NCI-H2081 (cell line): ENCODE data around the gene ABCC2.
"Not testable (repeated sequence)": the region's sequence is repeated elsewhere in the genome, so short reads cannot be mapped to it uniquely, and the experiment has no call there.

Source experiments
- DNase-seq, 2 experiments: peaks; one replicate each; lab custom pipeline; 2025; lab: John Stamatoyannopoulos, UW

The ABCC2 gene

DNA sequence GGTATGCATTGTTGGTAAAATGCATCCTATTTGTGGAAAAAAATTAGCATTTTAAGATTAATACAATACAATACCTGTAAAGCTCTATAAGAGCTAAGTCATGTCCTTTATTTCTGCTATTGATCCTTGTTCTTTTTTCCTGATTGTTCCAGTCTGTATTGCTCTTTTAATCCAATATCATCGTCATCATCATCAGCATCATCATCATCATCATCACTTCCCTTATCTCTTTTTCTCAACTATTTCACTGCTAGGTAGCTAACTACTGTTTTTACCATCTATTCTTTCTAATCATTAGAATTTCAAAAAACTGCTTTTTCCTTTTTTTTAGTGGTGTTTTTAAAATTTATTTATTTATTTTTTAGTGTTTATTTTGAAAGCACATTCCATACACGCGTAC is 71.2 kb downstream of the ABCC2 start:
- DNase-seq: no peak

DNA sequence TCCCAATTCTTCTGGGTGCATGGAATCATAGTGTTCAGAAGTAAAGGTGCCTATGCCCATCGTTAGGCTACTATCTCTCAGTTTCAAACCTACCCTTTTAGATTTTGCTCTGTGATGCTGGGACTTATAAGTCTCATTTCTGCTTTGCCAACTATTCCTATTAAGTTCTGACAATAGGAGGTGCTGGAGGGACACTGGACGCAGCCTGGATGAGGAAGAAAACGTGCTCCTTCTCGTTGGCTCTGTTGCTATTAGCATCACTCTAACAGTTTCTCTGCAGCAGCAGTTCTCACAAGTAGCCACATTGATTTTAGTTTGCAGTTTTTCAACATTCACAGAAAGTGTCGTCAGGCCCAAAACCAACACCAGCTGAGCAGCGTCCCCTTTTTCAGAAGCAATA is 72.4 kb downstream of the ABCC2 start:
- no peak for DNase-seq

DNA sequence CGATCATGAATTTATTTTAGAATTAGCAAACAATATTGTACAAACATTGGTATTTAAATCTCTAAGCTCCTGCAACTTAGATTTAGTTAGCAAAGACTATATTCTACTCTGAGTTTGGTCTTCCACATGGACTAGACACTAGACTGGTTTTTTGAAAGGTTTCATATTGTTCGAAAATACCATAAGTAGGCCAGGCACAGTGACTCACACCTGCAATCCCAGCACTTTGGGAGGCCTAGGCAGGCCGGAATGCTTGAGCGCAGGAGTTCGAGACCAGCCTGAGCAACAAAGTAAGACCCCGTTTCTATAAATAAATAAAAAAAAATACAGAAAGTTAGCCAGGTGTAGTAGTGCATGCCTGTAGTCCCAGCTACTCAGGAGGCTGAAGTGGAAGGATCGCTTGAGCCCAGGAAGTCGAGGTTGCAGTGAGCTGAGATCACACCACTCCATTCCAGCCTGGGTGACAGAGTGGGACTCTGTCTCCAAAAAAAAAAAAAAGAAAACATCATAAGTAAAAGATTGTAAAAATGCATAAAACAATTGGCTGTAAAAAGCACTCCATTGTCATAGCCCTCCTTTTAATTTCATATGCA is 73.1 kb downstream of the ABCC2 start:
- no peak for DNase-seq

DNA sequence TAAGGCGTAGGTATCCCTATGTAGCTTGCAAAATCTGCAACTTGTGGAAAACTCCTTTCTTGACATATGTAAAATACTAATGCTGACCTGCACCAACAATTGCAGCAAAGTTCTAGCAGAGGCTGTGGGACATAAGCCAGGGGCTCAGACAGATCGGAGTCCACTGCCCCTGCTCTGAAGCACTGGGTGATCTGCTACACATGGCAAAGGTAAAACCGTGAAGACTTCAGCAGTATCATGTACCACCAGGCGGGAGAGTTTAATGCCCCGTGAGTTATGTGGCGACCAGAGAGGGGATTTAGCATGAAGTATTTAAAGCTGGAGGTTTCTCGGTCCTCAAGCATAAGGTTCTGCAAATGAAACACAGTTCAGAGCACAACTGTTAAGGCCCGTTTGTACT is 76.4 kb downstream of the ABCC2 start:
- no peak for DNase-seq

DNA sequence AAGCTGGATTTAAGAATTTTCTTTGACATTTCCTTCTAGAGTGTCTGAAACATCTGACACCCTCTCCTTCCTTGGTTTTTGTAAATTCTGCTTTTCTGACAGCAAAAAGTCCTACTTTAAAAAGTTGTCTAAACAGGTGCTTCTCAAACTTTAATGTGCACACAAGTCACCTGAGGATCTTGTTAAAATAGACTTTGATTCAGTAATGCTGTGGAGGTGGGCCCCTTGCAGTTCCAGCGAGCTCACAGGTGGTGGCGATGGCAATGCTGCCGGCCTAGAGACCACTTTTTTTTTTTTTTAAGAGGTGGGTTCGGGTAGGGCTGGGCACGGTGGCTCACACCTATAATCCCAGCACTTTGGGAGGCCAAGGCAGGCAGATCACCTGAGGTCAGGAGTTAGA is 77.1 kb downstream of the ABCC2 start:
- DNase-seq: no peak

DNA sequence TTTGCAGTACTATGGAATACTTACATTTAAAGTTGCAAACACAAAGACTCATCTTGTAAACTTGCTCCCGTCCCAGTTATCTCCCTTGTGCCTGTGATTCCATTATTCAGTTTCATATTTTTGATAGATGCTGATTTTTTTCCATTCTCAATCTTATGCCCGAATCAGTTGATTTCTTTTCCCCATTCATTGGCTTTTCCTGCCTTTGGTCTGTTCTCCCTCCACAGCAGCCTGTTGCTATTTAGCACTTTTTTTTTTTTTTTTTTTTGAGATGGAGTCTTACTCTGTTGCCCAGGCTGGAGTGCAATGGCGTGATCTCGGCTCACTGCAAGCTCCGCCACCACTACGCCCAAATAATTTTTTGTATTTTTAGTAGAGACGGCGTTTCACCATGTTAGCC is 78.0 kb downstream of the ABCC2 start:
- DNase-seq: no peak

DNA sequence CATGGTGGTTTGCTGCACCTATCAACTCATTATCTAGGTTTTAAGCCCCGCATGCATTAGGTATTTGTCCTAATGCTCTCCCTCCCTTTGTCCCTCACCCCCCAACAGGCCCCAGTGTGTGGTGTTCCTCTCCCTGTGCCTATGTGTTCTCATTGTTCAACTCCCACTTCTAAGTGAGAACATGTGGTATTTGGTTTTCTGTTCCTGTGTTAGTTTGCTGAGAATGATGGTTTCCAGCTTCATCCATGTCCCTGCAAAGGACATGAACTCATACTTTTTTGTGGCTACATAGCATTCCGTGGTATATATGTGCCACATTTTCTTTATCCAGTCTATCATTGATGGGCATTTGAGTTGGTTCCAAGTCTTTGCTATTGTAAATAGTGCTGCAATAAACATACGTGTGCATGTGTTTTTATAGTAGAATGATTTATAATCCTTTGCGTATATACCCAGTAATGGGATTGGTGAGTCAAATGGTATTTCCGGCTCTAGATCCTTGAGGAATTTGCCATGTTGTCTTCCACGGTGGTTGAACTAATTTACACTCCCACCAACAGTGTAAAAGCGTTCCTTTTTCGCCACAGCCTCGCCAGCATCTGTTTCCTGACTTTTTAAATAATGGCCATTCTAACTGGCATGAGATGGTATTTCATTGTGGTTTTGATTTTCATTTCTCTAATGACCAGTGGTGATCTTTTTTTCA is 81.2 kb downstream of the ABCC2 start:
- DNase-seq: not testable (repeated sequence)

DNA sequence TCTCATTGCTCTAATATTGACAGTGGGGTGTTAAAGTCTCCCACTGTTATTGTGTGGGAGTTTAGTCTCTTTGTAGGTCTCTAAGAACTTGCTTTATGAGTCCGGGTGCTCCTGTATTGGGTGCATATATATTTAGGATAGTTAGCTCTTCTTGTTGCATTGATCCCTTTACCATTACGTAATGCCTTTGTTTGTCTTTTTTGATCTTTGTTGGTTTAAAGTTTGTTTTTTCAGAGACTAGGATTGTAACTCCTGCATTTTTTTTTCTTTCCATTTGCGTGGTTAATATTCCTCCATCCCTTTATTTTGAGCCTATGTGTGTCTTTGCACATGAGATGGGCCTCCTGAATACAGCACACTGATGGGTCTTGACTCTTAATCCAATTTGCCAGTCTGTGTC is 84.8 kb downstream of the ABCC2 start:
- DNase-seq: not testable (repeated sequence)

DNA sequence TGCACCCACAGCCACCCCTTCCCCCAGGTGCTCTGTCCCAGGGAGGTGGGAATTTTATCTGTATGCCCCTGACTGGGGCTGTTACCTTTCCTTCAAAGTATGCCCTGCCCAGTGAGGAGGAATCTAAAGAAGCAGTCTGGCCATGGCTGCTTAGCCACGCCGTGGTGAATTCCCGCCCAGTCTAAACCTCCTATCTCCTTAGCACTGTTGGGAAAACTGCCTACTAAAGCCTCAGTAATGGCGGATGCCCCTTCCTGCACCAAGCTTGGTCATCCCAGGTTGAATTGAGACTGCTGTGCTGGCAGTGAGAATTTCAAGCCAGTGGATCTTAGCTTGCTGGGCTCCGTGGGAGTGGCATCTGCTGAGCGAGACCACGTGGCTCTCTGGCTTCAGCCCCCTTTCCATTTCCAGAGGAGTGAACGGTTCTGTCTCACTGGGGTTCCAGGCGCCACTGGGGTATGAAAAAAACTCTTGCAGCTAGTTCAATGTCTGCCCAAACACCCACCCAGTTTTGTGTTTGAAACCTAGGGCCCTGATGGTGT is 87.2 kb downstream of the ABCC2 start:
- no peak for DNase-seq

DNA sequence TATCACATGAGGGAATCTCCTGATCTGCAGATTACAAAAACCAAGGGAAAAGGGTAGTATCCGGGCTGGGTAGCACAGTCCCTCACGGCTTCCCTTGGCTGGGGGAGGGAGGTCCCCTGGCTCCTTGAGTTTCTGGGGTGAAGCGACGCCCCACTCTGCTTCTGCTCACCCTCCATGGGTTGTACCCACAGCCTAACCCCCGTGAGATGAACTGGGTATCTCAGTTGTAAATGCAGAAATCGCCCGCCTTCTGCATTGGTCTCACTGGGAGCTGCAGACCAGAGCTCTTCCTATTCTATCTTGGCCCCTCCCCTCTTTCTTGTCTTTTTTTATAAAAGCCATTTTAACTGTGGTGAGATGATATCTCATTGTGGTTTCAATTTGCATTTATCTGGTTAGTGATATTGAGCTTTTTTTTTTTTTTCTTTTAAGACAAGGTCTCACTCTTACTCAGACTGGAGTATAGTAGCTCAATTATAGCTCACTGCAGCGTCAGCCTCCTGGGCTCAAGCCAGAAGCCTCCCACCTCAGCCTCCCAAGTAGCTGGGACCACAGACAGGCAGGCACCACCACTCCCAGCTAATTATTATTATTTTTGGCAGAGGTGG is 87.8 kb downstream of the ABCC2 start:
- no peak for DNase-seq

DNA sequence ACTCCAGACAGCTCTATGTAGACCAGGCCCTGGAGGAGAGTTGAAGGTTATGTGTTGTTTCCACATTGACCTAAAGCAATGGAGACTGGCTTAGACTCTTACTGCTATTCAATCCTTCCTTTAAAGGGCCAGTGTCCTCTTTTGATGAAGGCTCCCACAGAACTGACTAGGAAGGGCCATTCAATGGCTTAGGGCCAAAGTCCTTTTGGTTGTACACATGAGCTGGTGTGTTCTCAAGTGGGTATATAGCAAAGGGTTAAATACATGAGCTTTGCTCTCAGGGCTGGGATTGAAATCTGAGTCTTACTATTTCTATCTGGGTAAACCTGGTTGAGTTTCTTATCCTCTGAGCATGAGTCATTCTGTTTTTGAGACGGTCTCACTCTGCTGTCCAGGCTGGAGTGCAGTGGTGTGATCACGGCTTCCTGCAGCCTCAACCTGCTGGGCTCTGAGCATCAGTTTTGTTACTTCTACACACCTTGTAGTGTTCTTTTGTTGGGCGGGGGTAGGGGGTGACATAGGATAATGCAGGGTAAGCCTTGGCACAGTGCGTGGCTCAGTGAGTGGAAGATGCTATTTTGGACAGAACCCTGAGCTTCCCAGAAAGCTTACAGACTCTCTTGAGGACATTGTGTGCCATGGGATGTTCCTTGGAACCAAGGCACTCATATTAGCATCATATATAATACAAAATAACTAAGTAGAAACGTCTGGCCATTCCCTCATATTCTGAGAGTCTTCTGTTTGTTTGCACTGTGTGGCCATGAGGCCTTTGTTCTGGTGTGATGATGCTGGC is 90.1 kb downstream of the ABCC2 start:
- no peak for DNase-seq

DNA sequence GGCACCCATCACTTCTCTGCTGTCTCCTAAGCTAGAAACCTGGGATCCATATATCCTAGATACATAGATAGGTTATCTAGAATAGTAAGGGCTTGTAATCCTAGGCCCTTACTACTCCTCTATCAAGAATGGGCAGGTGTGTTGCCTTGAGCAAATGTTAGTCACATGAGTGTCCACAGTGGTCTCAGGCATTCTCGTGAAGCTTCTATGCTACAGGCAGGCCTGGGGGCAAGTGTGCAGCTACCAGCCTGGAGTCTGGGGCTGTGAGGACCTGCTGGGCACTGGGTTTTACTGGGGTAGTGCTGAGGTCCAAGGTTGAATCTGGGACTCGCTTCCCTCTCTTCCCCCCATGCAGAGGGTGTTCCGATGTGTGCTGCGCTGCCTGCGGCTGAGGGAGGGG is 91.4 kb downstream of the ABCC2 start:
- no peak for DNase-seq

DNA sequence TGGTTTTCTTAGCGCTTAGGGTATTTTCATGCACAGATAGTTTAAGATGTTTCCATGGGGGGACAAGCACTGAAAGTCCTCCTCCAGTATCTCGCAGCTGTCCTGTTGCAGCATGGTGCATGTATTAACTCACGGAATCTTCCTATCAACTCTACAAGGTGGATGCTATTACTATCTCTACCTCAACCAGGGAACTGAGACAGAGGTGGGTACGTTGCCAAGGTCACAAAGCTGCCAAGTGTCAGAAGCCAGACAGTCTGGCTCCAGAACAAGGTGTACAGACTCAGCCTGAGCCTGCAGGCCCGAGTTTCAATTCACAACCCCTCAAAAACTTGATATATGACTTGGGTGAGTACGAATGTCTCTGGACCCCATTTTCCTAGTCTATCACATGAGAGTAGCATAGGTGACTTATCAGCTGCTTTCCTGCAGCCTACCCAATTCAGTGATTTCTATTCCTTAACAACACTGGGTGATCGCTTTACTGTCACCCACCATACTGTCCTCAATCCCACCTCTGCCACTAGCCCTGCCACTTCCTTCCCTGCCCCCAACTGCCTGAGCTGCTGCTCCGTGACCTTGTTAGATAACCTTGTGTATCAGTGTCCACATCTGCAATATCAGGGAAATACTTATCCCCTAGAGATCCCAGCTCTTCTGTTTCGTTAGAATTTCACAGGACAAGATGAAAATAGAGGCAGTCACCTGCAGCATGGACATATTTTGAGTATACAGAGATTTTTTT is 92.1 kb downstream of the ABCC2 start:
- no peak for DNase-seq

DNA sequence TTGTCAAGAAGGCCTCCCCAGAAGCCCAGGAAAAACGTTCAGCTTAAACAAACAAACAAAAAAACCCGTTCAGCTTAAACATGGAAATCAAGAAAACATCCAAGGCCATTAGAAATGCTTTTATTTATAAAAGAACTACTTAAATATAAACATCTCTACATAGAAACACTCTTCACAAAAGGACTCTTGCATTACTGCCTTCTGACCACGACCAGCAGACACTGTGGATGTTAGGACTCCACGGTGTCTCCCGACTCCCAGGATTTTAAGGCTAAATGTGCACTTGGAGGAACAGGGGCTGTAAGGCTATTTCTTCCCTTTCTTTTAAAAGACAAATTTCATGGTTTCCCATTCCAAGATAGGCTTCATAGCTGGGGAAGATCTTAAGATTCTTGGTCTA is 93.0 kb downstream of the ABCC2 start:
- no peak for DNase-seq

DNA sequence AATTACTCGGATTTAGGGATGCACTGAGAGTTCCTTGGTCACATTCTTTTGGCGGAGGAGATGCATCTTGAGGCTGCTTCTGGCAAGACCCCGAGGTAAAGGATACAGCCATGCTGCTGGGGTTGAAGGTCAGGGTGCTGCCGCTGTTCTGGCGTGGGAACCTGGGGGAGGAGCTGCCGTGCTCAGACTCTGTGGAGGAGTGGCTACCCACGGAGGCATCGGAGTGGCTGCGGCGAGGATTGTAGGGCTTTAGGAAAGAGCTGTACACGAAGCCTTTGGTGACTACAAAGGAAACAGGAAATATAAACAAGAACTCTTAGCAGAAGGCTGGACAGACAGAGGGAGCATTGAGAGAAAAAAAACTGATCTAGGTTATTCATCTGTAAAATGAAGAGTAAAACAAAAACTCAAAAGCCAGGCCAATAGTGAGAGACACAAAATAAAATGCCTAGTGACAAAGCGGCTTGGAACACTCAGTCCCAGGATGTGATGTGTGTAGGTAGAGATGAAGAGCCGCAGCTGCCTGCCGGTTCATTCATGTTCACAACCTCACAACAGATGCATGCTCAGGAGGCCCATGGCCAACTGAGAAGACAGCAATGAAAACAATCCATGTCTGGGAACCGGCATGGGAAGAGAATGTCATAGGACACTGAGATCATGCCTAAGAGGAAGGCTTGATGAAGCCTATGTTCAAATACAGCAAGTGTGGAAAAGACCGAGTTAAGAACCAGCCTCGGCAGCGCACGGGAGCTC is 97.8 kb downstream of the ABCC2 start:
- DNase-seq: no peak

DNA sequence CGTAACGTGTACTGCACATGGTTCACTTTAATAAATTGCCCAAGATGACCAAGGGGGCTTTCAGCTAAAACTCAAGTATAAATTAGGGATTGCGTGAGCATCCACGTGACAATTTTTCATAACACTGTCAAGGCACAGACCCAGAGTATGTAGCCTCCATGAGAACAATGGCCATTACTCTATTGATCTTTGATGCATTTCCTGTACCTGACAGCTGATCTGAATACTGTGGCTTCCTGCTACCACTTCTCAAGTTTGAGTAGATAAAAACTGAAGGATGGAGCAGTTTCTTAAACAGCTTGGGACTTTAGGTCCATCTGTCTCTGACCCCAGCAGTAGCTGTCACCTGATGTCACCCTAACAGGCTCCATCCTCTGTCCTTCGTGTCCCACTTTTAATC is 98.9 kb downstream of the ABCC2 start:
- no peak for DNase-seq

DNA sequence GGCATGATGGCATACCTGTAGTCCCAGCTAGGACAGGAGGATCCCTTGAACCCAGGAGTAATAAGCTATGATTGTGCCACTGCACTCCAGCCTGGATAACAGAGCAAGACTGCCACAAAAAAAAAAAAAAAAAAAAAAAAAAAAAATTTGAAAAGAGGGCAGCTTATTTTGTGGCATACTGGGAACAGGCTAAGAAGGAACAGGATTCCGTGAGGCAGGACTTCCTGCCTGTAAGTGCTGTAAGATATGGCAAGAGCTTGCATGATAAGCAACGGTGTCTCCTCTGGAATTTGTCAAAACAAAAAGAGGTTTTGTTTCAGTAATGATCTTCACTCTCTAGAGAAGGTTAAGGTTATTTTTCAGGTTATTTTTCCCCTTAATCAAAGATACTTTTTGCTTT is 101.1 kb downstream of the ABCC2 start:
- no peak for DNase-seq

DNA sequence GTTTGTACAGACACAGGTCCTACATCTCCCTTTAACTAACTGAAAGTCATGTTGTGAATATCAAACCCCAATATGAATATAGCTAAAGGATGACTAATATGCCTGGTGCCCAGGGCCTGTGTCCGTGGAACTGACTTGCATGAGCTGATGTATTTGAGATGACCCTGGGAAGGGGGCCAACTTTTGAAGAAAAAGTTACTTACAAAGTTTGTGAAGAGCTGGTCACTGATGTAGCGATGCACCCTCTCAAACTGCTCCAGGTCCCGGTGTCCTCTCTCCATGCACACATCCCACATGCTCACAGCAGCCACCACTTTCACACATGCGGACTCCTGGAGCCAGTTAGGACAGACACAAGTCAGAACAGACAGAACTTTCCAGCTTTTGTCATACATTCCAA is 106.2 kb downstream of the ABCC2 start:
- DNase-seq: no peak

DNA sequence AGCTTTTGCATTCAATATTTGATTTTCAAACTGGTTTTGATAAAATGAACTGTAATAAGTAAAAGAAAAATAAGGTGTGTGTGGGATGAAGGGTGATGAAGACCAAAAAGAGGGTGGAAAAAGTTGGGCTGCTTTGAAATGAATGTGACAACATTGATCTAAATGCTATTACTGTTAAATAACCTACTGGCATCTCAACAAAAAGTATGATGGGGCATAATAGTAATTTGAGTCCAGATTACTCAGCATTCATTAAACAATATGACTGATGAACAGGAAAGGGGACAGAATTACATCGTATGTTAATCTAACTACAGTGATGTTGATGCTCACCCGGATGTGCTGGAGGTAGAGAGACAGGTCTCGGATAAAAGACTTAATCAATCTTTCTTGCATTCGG is 112.2 kb downstream of the ABCC2 start:
- DNase-seq: no peak

DNA sequence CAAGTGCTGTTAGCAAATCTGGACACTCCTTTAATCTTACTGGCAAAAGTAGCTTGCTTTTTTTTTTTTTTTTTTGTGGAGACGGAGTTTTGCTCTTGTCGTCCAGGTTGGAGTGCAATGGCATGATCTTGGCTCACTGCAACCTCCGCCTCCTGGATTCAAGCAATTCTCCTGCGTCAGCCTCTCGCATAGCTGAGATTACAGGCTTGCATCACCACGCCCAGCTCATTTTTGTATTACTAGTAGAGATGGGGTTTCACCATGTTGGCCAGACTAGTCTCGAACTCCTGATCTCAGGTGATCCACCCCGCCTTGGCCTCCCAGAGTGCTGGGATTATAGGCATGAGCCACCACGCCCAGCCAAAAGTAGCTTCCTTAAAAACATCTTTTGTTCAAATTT is 112.6 kb downstream of the ABCC2 start:
- not testable (repeated sequence) for DNase-seq

DNA sequence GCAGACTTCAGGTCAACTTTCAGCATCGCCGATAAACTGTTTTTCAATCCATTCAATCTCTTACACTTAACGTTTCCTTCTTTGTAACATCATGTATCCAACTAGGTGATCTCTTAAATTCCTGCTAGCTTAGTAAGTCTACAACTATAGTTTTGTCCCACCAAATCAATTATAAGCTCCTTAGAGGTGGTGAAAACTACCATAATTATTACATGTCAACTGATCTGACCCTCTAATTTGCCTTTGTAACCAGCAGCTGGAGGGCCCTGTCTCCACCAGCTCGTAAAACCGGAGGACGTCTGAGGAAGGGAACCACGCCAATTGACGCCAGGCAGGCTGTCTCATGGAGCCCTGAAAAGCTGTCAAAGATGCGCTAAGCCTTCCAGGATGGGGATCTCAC is 113.4 kb downstream of the ABCC2 start:
- peak in 1 of 2 experiments; percentile 3 for DNase-seq
